Measurements from ENCODE around the gene SYT5. TPM values are rescaled to one million over a fixed set of nuclear protein-coding genes. Genes with fewer than 3 reads are reported as not detected.
"Not testable (repeated sequence)": the region's sequence is repeated elsewhere in the genome, so short reads cannot be mapped to it uniquely, and the experiment has no call there.

Gene SYT5
- total RNA-seq, 1 donor from 2014 or later = 23.7 TPM

DNA sequence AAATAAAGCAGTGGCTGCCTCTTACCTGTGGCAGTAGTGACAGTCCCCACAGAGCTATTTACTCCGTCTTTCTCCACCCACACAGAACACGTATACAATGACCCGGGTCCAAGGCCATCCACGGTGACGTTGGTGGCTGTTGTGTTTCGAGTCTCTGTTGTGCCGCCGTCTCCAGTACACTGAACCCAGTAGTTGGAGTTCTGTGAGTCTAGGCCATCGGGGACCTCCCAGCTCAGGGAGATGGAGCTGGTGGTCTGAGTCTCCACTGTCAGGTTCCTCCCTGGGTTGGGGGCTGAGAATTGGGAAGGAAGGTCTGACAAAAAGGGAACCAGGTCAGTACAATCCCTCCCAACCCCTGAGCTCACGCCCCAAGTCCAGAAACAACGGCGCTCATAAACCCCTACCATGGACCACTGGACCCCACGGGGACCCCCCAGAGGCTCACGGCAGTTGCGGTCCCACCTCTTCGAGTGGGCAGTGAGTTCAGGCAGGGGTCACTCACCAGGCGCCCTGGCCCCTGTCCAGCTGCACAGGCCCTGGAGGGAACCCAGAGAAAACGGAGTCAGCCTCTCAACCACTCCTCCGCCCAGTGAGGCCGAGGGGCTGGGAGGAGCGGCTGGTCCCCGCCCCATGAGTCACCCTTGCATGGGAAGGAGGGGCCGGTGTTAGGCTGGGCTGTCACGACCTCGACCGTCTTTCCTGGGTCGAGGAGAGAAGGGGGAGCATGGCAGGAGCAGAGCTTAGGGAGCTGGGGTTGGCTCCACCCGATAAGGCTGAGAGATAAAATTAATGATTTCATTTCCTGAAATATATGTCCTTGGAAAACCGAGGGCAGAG, 26.8 kb upstream of the SYT5 start:
- peaks cover 8% of the 10 kb centered on the region for H3K4me1 Mint-ChIP-seq (ENCODE audit: low read depth, unreplicated experiment)
- H3K27ac Mint-ChIP-seq (ENCODE audit: unreplicated experiment) = peak overlapping the region; percentile 80
- no peaks in the 10 kb centered on the region for H3K36me3 Mint-ChIP-seq (ENCODE audit: unreplicated experiment)
- no peak for TF ChIP-seq CTCF (IDR thresholded peaks at IDR 0.05; ENCODE audit: partially characterized antibody, unreplicated experiment)
- DNase-seq = peak; percentile 82
- H3K27me3 Mint-ChIP-seq (ENCODE audit: unreplicated experiment) = peaks cover 10% of the 10 kb centered on the region
- H3K9me3 Mint-ChIP-seq (ENCODE audit: unreplicated experiment) = peaks cover 5% of the 10 kb centered on the region
- H3K4me3 Mint-ChIP-seq (ENCODE audit: unreplicated experiment) = peak overlapping the region; percentile 81

DNA sequence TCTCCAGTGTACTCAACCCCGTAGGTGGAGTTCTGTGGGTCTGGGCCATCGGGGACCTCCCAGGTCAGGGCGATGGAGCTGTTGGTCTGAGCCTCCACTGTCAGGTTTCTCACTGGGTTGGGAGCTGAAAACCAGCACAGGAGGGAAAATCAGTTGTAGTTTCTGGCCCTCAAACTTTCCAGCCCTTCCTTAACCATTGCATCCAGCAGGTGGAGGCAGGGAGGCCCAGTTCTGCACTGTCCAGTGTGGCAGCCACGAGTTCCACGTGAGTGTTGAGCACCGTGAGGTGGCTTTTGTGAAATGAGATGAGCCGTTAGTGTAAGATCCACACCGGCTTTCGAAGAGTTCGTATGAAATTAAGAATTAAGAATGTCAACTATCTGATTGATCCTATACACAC, 22.1 kb upstream of the SYT5 start:
- not testable (repeated sequence) for H3K36me3 Mint-ChIP-seq (ENCODE audit: unreplicated experiment); H3K27ac Mint-ChIP-seq (ENCODE audit: unreplicated experiment); H3K9me3 Mint-ChIP-seq (ENCODE audit: unreplicated experiment); DNase-seq; H3K4me1 Mint-ChIP-seq (ENCODE audit: low read depth, unreplicated experiment); H3K27me3 Mint-ChIP-seq (ENCODE audit: unreplicated experiment); H3K4me3 Mint-ChIP-seq (ENCODE audit: unreplicated experiment)

DNA sequence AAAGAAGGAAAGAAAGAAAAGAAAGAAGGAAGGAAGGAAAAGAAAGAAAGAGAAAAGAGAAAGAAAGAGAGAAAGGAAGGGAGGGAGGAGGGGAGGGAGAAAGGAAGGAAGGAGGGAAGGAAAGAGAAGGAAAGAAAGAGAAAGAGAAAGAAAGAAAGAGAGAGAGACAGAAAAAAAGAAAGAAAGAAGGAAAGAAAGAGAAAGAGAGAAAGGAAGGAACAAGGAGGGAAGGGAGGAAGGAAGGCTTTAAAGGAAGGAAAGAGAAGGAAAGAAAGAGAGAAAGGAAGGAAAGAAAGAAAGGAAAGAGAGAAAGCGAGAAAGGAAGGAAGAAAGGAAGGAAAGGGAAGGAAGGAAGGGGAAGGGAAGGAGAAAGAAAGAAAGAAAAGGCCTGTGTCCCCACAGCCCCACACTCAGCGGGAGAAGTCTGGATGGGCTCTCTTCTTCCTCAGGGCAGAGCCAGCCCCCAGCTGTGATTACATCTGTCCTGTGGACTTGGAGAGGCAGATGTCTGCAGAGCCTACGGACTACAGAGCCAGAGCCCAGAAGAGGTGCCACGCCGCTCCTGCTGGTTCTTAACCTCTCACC, 19.6 kb upstream of the SYT5 start:
- DNase-seq = no peak
- Mint-ChIP-seq H3K9me3 (ENCODE audit: unreplicated experiment) (no peaks in the 10 kb centered on the region), H3K36me3 (ENCODE audit: unreplicated experiment) (no peaks in the 10 kb centered on the region), H3K27ac (ENCODE audit: unreplicated experiment) (no peak overlapping the region), H3K4me1 (ENCODE audit: low read depth, unreplicated experiment) (peaks cover 1% of the 10 kb centered on the region), H3K27me3 (ENCODE audit: unreplicated experiment) (peaks cover 10% of the 10 kb centered on the region), H3K4me3 (ENCODE audit: unreplicated experiment) (peak overlapping the region; percentile 18)
- TF ChIP-seq CTCF (IDR thresholded peaks at IDR 0.05; ENCODE audit: partially characterized antibody, unreplicated experiment) = no peak

- peaks cover 11% of the 10 kb centered on the region for H3K27me3 Mint-ChIP-seq (ENCODE audit: unreplicated experiment)
- no peak overlapping the region for H3K4me3 Mint-ChIP-seq (ENCODE audit: unreplicated experiment)
- DNase-seq = no peak
- no peak for TF ChIP-seq CTCF (IDR thresholded peaks at IDR 0.05; ENCODE audit: partially characterized antibody, unreplicated experiment)
- H3K9me3 Mint-ChIP-seq (ENCODE audit: unreplicated experiment) = no peaks in the 10 kb centered on the region
- peaks cover 1% of the 10 kb centered on the region for H3K4me1 Mint-ChIP-seq (ENCODE audit: low read depth, unreplicated experiment)
- no peak overlapping the region for H3K27ac Mint-ChIP-seq (ENCODE audit: unreplicated experiment)
- H3K36me3 Mint-ChIP-seq (ENCODE audit: unreplicated experiment) = no peaks in the 10 kb centered on the region
Measured at GRCh38 chr19:55198651-55199050, 18.6 kb upstream of the SYT5 start.

DNA sequence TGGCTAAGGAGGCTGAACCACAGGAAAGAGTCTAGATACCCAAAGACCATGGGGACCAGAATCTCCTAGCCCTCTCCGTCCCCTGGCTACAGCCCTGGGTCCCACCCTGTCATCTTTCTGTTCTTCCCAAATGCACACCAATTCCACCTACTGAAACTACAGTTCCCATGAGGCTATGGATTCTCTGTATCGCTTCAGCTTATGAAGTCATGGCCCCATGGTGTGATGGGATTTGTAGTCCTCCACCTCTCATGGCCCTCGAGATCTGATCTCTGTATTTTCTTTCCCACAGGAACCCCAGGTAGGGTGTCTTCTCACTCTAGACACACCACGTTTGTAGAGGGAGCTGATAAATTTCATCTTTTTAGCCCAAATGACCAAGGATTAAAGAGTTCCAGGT, 17.4 kb upstream of the SYT5 start:
- no peaks in the 10 kb centered on the region for H3K36me3 Mint-ChIP-seq (ENCODE audit: unreplicated experiment)
- no peak overlapping the region for H3K27ac Mint-ChIP-seq (ENCODE audit: unreplicated experiment)
- no peaks in the 10 kb centered on the region for H3K9me3 Mint-ChIP-seq (ENCODE audit: unreplicated experiment)
- no peak for TF ChIP-seq CTCF (IDR thresholded peaks at IDR 0.05; ENCODE audit: partially characterized antibody, unreplicated experiment)
- no peak overlapping the region for H3K4me3 Mint-ChIP-seq (ENCODE audit: unreplicated experiment)
- H3K27me3 Mint-ChIP-seq (ENCODE audit: unreplicated experiment) = peaks cover 13% of the 10 kb centered on the region
- H3K4me1 Mint-ChIP-seq (ENCODE audit: low read depth, unreplicated experiment) = peaks cover 1% of the 10 kb centered on the region
- DNase-seq = no peak

Measured in glutamatergic neuron (in vitro differentiated cells).